GM19438 (cell line): ENCODE measurements around the gene OTUD4.

ENCODE experiments used
- ATAC-seq: cut with Tn5 transposase; IDR thresholded peaks from one replicate; pipeline ENCODE4 v1.9.1; 2021; ENCODE audit warnings: low read depth; ENCODE audit not compliant: unreplicated experiment

Gene OTUD4

GRCh38 chr4:145130788-145131399 is 49.5 kb downstream of the OTUD4 start:
- ATAC-seq: no peak

GRCh38 chr4:145130130-145130529 is 50.3 kb downstream of the OTUD4 start:
- no peak for ATAC-seq

GRCh38 chr4:145125396-145125795 is 55.0 kb downstream of the OTUD4 start:
- no peak for ATAC-seq

- no peak for ATAC-seq
These were observed 72.3 kb downstream of the OTUD4 start for GRCh38 chr4:145108128-145108527.

- ATAC-seq: no peak
These were observed 73.3 kb downstream of the OTUD4 start for GRCh38 chr4:145107126-145107525.

GRCh38 chr4:145103496-145103895 is 76.9 kb downstream of the OTUD4 start:
- no peak for ATAC-seq

- no peak for ATAC-seq
These were observed 77.8 kb downstream of the OTUD4 start for GRCh38 chr4:145102619-145103018.

- ATAC-seq: no peak
These were observed 79.3 kb downstream of the OTUD4 start for GRCh38 chr4:145101091-145101490.

GRCh38 chr4:145099653-145100052 is 80.7 kb downstream of the OTUD4 start:
- ATAC-seq: no peak

- peak; percentile 21 for ATAC-seq
These were observed 81.7 kb downstream of the OTUD4 start for GRCh38 chr4:145098675-145099037.

GRCh38 chr4:145097821-145098674 is 82.3 kb downstream of the OTUD4 start, which contains the start of the genes ABCE1 and ANAPC10:
ABCE1 (plus strand) TSS chr4:145098311; CDS start chr4:145104413, 6,102 bp downstream.
ANAPC10 (minus strand) TSS chr4:145098196; CDS start chr4:145096099, 2,097 bp downstream.
- peak; percentile 80 for ATAC-seq

GRCh38 chr4:145097331-145097820 is 83.0 kb downstream of the OTUD4 start:
- peak; percentile 5 for ATAC-seq

GRCh38 chr4:145093638-145094037 is 86.8 kb downstream of the OTUD4 start:
- ATAC-seq: no peak

GRCh38 chr4:145090380-145090779 is 90.0 kb downstream of the OTUD4 start:
- ATAC-seq: no peak

GRCh38 chr4:145083891-145084605 is 96.3 kb downstream of the OTUD4 start:
- ATAC-seq: no peak
